ENCODE measurements around the gene CLCA2.

CLCA2 gene

DNA sequence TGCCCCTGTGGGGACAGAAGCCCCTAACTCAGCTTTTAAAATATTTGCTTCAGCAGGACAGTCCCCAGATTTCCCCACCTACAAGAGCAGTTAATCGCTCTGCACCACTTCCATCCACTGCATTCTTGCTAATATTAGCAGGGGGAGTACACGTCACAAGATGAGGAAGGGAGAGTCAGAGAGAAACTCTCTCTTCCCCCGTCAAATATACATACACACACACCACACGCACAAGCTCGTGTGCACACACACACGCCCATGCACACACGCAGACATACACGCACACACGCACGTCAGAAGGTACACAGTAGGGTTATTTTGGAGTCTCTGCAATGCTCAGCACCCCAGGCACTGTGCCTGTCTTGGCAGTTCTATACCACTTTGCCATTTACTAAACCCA lies 46.9 kb downstream of the CLCA2 start:
- DNase-seq (ENCODE audit: insufficient read length, low spot score) (no peak), FAIRE-seq (no peak)
- TF ChIP-seq CTCF (IDR thresholded peaks at IDR 0.05; ENCODE audit: insufficient read depth, missing control alignments): no peak

DNA sequence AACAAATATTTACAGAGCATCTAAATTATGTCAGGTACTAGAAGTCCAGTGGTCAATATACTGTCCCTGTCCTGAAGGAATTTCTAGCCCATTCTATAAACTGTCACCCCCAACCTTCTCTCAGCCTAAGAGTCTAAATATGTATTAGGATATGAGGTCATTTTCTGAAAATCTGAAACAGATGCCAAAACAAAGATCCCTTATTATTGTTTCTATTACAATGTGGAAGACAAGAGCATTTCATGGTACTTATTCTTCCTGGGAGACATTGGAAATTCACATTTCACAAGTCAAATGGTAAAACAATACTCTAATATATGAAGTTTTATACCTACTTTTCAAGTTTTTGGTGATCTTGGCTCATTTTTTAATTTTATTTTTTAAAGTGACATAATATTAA lies 47.3 kb downstream of the CLCA2 start:
- DNase-seq (ENCODE audit: insufficient read length, low spot score) (no peak), FAIRE-seq (no peak)
- no peak for TF ChIP-seq CTCF (IDR thresholded peaks at IDR 0.05; ENCODE audit: insufficient read depth, missing control alignments)

DNA sequence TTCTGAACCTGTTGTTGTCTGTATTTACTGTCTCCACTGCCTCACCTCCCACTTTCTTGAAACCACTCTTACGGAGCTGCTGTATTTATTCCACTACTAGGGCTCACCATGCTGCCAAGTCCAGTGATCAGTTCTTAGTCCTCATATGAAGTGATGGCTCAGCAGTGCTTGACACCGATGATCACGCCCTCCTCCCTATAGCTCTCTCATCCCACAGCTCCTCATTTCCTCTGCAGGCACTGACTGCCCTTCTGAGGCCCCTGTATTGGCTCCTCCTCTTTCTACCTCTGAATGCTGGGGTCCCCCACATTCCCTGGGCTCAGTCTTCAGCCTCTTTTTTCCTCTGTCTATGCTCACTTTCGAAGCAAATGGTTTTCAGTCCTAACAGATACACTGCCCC lies 48.2 kb downstream of the CLCA2 start:
- TF ChIP-seq CTCF (IDR thresholded peaks at IDR 0.05; ENCODE audit: insufficient read depth, missing control alignments): no peak
- FAIRE-seq (no peak), DNase-seq (ENCODE audit: insufficient read length, low spot score) (no peak)

GRCh38 chr1:86472767-86473166 lies 48.8 kb downstream of the CLCA2 start:
- DNase-seq (ENCODE audit: insufficient read length, low spot score) (no peak), FAIRE-seq (no peak)
- TF ChIP-seq CTCF (IDR thresholded peaks at IDR 0.05; ENCODE audit: insufficient read depth, missing control alignments): no peak

DNA sequence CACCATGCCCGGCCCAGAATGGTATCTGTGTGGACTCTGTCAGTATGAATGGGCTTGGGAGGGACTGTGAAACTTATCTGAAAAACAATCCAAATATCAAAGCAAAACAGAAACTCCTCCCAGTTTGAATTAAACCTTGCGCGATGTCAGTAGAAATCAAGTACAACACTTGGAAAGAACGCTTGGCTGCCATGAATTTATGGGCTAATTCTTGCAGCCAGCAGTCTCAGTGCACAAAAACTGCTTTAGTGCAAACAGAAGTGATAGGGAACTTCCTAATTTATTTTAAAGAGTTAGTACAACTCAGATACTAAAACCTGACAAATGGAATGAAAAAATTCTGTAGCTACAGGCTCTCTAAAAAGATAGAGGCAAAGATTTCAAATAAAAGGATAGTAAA lies 53.3 kb downstream of the CLCA2 start:
- DNase-seq (ENCODE audit: insufficient read length, low spot score): no peak
- FAIRE-seq: no peak

GRCh38 chr1:86477682-86478081 lies 53.7 kb downstream of the CLCA2 start:
- no peak for TF ChIP-seq CTCF (IDR thresholded peaks at IDR 0.05; ENCODE audit: insufficient read depth, missing control alignments)
- no peak for FAIRE-seq

More for the DNA sequence above, 53.3 kb downstream of the CLCA2 start:
- no peak for TF ChIP-seq CTCF (IDR thresholded peaks at IDR 0.05; ENCODE audit: insufficient read depth, missing control alignments)

DNA sequence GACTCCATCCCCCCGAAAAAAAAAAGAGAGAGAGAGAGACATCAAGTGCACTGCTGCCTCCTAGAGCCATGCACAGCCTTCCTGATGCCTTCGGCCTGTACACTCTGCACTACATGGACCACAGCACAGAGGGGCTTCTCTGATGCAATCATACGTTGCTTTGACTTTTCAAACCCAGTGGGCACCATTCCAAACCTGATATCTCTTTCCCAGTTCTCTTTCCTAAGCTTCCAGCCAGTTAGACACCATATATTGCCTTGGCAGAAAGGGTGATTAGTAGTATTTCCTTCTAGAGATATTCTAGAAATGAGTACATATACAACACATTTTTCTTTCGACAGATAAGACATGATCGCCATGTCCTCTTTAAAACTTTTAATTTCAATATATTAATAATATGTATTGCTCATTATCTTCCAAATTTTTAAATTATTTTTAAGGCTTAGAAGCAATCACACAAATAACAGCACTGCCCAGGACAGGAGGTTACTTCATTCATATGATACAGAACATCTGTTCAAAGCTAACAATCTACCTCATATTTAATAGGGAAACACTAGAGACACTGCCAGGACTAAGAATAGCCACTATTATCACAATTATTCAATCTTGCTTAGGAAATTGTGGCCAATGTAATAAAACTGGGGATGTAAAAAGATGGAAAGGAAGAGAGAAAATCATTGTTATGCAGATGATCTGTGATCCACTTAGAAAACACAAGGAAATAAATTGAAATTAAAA lies 54.6 kb downstream of the CLCA2 start:
- FAIRE-seq (no peak), DNase-seq (ENCODE audit: insufficient read length, low spot score) (no peak)
- TF ChIP-seq CTCF (IDR thresholded peaks at IDR 0.05; ENCODE audit: insufficient read depth, missing control alignments): no peak

More at GRCh38 chr1:86477682-86478081, 53.7 kb downstream of the CLCA2 start:
- DNase-seq (ENCODE audit: insufficient read length, low spot score): no peak
